ENCODE data around the gene NCK2.

Gene NCK2

GRCh38 chr2:105854972-105855371 lies 110.3 kb downstream of the NCK2 start:
- no peaks in the 10 kb centered on the region for H4K20me1 ChIP-seq (ENCODE audit: insufficient read depth, low read length, poor library complexity, severe bottlenecking)
- peaks cover 21% of the 10 kb centered on the region; the same call in 1 of the 2 replicates for H3K36me3 ChIP-seq (ENCODE audit: insufficient read depth, low read length)
- peaks cover 54% of the 10 kb centered on the region for H3K79me2 ChIP-seq (ENCODE audit: insufficient read depth, low read length)
- no peak overlapping the region for H3K4me3 ChIP-seq (ENCODE audit: low read length, poor library complexity, severe bottlenecking)
- no peaks in the 10 kb centered on the region for H3K27me3 ChIP-seq (ENCODE audit: insufficient read depth, low read length, poor library complexity, severe bottlenecking)
- H3K9me2 ChIP-seq (replicated peaks; ENCODE audit: low read depth, low read length), result no peaks in the 10 kb centered on the region
- no peak for TF ChIP-seq EZH2phosphoT487 (IDR thresholded peaks at IDR 0.05; ENCODE audit: borderline replicate concordance)
- no peak for TF ChIP-seq CTCF (conservative IDR thresholded peaks at IDR 0.05; ENCODE audit: low read length)
- H3K4me2 ChIP-seq (ENCODE audit: low read depth, low read length, poor library complexity, severe bottlenecking), result no peak overlapping the region
- no peaks in the 10 kb centered on the region for H3F3A ChIP-seq (ENCODE audit: low read depth)
- H2AFZ ChIP-seq (ENCODE audit: low read length), result no peak overlapping the region
- no peaks in the 10 kb centered on the region for H3K9me3 ChIP-seq (ENCODE audit: insufficient read depth, low read depth, low read length)
- H3K9ac ChIP-seq (ENCODE audit: low read depth, low read length, poor library complexity, severe bottlenecking), result no peak overlapping the region
- H3K4me1 ChIP-seq (ENCODE audit: insufficient read depth, low read length, poor library complexity, severe bottlenecking), result peaks cover 12% of the 10 kb centered on the region

DNA sequence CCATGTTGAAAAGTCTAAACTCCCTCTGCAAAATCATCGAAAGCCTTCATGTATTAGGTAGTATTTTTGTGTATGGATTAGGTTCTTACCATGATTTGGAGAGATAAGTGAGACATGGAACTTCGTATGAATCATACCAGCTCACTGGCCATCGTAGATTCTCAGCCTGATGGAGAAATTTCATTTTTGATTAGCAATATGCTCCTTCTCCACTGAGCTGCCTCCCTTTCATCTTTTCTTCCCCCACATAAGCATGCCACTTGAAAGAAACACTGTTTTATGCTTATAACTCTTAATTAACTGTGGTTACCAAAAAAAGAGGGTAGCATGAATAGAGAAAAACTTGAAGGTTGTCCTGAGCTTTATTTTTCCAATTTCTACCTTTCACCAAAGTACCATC lies 111.9 kb downstream of the NCK2 start:
- Histone ChIP-seq H3K4me3 (ENCODE audit: low read length, poor library complexity, severe bottlenecking) (no peak overlapping the region), H3K4me1 (ENCODE audit: insufficient read depth, low read length, poor library complexity, severe bottlenecking) (peaks cover 12% of the 10 kb centered on the region), H2AFZ (ENCODE audit: low read length) (no peak overlapping the region), H4K20me1 (ENCODE audit: insufficient read depth, low read length, poor library complexity, severe bottlenecking) (no peaks in the 10 kb centered on the region), H3K79me2 (ENCODE audit: insufficient read depth, low read length) (peaks cover 49% of the 10 kb centered on the region), H3K36me3 (ENCODE audit: insufficient read depth, low read length) (peaks cover 29% of the 10 kb centered on the region; the same call in 1 of the 2 replicates), H3K9me2 (replicated peaks; ENCODE audit: low read depth, low read length) (no peaks in the 10 kb centered on the region), H3K27me3 (ENCODE audit: insufficient read depth, low read length, poor library complexity, severe bottlenecking) (no peaks in the 10 kb centered on the region), H3F3A (ENCODE audit: low read depth) (no peaks in the 10 kb centered on the region), H3K9me3 (ENCODE audit: insufficient read depth, low read depth, low read length) (no peaks in the 10 kb centered on the region), H3K9ac (ENCODE audit: low read depth, low read length, poor library complexity, severe bottlenecking) (no peak overlapping the region), H3K4me2 (ENCODE audit: low read depth, low read length, poor library complexity, severe bottlenecking) (no peak overlapping the region)
- TF ChIP-seq CTCF (conservative IDR thresholded peaks at IDR 0.05; ENCODE audit: low read length) (no peak), EZH2phosphoT487 (IDR thresholded peaks at IDR 0.05; ENCODE audit: borderline replicate concordance) (no peak)

DNA sequence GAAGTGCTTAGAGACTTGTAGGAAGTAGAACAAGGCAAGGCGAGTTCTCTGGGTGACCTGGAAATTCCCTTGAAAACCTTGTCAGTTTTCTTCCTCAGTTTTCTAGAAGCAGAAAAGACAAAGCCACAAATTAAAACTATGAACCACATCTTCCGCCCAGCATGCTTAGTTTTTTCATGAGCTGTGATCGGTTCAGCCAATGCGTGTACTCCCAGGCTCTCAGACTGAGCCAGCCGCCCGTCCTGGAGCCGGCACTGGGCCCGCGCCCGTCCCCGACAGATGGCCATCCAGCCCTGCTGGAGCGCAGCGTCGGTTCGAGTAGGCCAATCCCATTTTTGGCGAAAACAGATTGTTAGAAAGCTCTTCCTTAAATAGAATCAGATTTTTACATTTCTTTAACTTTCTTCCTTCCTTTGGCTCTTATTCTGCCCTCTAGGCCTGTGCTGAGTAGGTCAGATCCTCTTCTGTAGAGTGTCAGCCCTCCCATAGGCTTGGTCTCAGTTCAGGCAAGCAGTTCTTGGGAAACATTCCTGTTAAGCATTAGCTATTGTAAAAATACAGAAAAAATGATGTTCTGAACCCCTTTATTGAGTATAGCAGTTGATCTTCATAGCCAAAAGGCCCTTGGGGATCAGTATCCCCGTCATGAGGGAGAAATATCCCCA lies 112.5 kb downstream of the NCK2 start:
- H3K36me3 ChIP-seq (ENCODE audit: insufficient read depth, low read length), result peaks cover 29% of the 10 kb centered on the region; the same call in 1 of the 2 replicates
- H3K4me2 ChIP-seq (ENCODE audit: low read depth, low read length, poor library complexity, severe bottlenecking), result no peak overlapping the region
- no peak overlapping the region for H3K9ac ChIP-seq (ENCODE audit: low read depth, low read length, poor library complexity, severe bottlenecking)
- H3K79me2 ChIP-seq (ENCODE audit: insufficient read depth, low read length), result peaks cover 49% of the 10 kb centered on the region
- no peaks in the 10 kb centered on the region for H3F3A ChIP-seq (ENCODE audit: low read depth)
- no peak overlapping the region for H3K4me3 ChIP-seq (ENCODE audit: low read length, poor library complexity, severe bottlenecking)
- no peak for TF ChIP-seq EZH2phosphoT487 (IDR thresholded peaks at IDR 0.05; ENCODE audit: borderline replicate concordance)
- TF ChIP-seq CTCF (conservative IDR thresholded peaks at IDR 0.05; ENCODE audit: low read length), result no peak
- H3K9me2 ChIP-seq (replicated peaks; ENCODE audit: low read depth, low read length), result no peaks in the 10 kb centered on the region
- no peak overlapping the region for H2AFZ ChIP-seq (ENCODE audit: low read length)
- H3K9me3 ChIP-seq (ENCODE audit: insufficient read depth, low read depth, low read length), result no peaks in the 10 kb centered on the region
- no peaks in the 10 kb centered on the region for H3K27me3 ChIP-seq (ENCODE audit: insufficient read depth, low read length, poor library complexity, severe bottlenecking)
- no peaks in the 10 kb centered on the region for H4K20me1 ChIP-seq (ENCODE audit: insufficient read depth, low read length, poor library complexity, severe bottlenecking)
- H3K4me1 ChIP-seq (ENCODE audit: insufficient read depth, low read length, poor library complexity, severe bottlenecking), result peaks cover 12% of the 10 kb centered on the region

All from Loucy (cell line).